OCI-LY1 (cell line): ENCODE results near the gene MRPL41.
"Not testable (repeated sequence)": the region's sequence is repeated elsewhere in the genome, so short reads cannot be mapped to it uniquely, and the experiment has no call there.

Experiments used
- H2AFZ ChIP-seq: fragments of 200-600 bp; sonication (generic), shearing (Covaris generic); 2 replicates; pipeline ENCODE4 v1.6.0; 2014; ENCODE audit warnings: antibody characterized with exemption, mild to moderate bottlenecking, low read length
- H3F3A ChIP-seq: fragments of 200-600 bp; sonication (generic), shearing (Covaris generic); 2 replicates; pipeline ENCODE4 v1.6.0; 2014; ENCODE audit warnings: mild to moderate bottlenecking, antibody characterized with exemption, low read length, moderate library complexity; ENCODE audit not compliant: insufficient read depth
- H3K27ac ChIP-seq: fragments of 200-600 bp; sonication (generic); 2 replicates; pipeline ENCODE4 v1.5.1; 2014; ENCODE audit warnings: low read length, mixed run types, mild to moderate bottlenecking, low read depth; ENCODE audit not compliant: poor library complexity, severe bottlenecking
- H3K27me3 ChIP-seq: fragments of 200-600 bp; sonication (generic); 2 replicates; pipeline ENCODE4 v1.6.0; 2014; ENCODE audit warnings: antibody characterized with exemption, mild to moderate bottlenecking, low read length, moderate library complexity; ENCODE audit not compliant: insufficient read depth
- H3K36me3 ChIP-seq: fragments of 200-600 bp; sonication (generic); 2 replicates; pipeline ENCODE4 v1.6.1; 2014; ENCODE audit warnings: mild to moderate bottlenecking, antibody characterized with exemption, low read length, moderate library complexity, mixed read lengths; ENCODE audit not compliant: insufficient read depth
- H3K4me1 ChIP-seq: fragments of 200-600 bp; sonication (generic); 2 replicates; pipeline ENCODE4 v1.5.1; 2014; ENCODE audit warnings: mild to moderate bottlenecking, low read length, moderate library complexity; ENCODE audit not compliant: insufficient read depth, severe bottlenecking
- H3K4me2 ChIP-seq: fragments of 200-600 bp; sonication (generic), shearing (Covaris generic); 2 replicates; pipeline ENCODE4 v1.6.1; 2014; ENCODE audit warnings: low read length
- H3K4me3 ChIP-seq: fragments of 200-600 bp; sonication (generic); 2 replicates; pipeline ENCODE4 v1.5.1; 2014; ENCODE audit warnings: low read length, low read depth, mild to moderate bottlenecking, mixed read lengths; ENCODE audit not compliant: poor library complexity, severe bottlenecking
- H3K79me2 ChIP-seq: fragments of 200-600 bp; shearing (Covaris generic); 2 replicates; pipeline ENCODE4 v1.6.1; 2016; ENCODE audit warnings: mixed run types, low read length, mixed read lengths; ENCODE audit not compliant: insufficient read depth
- H3K9ac ChIP-seq: fragments of 200-600 bp; sonication (generic), shearing (Covaris generic); 2 replicates; pipeline ENCODE4 v1.6.1; 2014; ENCODE audit warnings: mild to moderate bottlenecking, low read length, mixed read lengths
- H3K9me2 ChIP-seq: fragments of 200-600 bp; sonication (generic), shearing (Covaris generic); 2 replicates; pipeline ENCODE4 v1.6.1; 2014; ENCODE audit warnings: low read depth, mild to moderate bottlenecking, low read length, mixed read lengths
- H3K9me3 ChIP-seq: fragments of 200-600 bp; shearing (Covaris generic); 2 replicates; pipeline ENCODE4 v1.6.1; 2014; ENCODE audit warnings: low read length, mixed read lengths
- H4K20me1 ChIP-seq: fragments of 200-600 bp; sonication (generic), shearing (Covaris generic); 2 replicates; pipeline ENCODE4 v1.6.0; 2016; ENCODE audit warnings: mild to moderate bottlenecking, low read length; ENCODE audit not compliant: insufficient read depth
- CTCF ChIP-seq: fragments of 200-600 bp; sonication (generic), shearing (Covaris generic); IDR thresholded peaks from 2 replicates; pipeline ENCODE4 v1.5.1; 2017; ENCODE audit warnings: mild to moderate bottlenecking, antibody characterized with exemption, low read length, moderate library complexity, mixed read lengths
- EZH2 ChIP-seq: fragments of 200-600 bp; sonication (generic), shearing (Covaris generic); IDR thresholded peaks from 2 replicates; pipeline ENCODE4 v1.8.0; 2017; ENCODE audit warnings: borderline replicate concordance, mixed run types, mild to moderate bottlenecking, antibody characterized with exemption, low read length, moderate library complexity, mixed read lengths

The MRPL41 gene

DNA sequence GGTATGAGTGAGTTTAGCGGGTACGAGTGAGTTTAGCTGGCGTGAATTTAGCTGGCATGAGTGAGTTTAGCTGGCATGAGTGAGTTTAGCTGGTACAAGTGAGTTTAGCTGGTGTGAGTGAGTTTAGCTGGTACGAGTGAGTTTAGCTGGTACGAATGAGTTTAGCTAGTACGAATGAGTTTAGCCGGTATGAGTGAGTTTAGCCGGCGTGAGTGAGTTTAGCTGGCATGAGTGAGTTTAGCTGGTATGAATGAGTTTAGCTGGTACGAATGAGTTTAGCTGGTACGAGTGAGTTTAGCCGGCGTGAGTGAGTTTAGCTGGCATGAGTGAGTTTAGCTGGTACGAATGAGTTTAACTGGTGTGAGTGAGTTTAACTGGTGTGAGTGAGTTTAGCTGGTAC lies 42.5 kb upstream of the MRPL41 start:
- no peaks in the 10 kb centered on the region for H3K79me2 ChIP-seq
- no peaks in the 10 kb centered on the region for H3K4me1 ChIP-seq
- no peak overlapping the region for H3K4me2 ChIP-seq
- H3K9me3 ChIP-seq = no peaks in the 10 kb centered on the region
- H3K9me2 ChIP-seq = no peaks in the 10 kb centered on the region
- TF ChIP-seq EZH2 (no peak), CTCF (no peak)
- H3F3A ChIP-seq = no peaks in the 10 kb centered on the region
- no peaks in the 10 kb centered on the region for H4K20me1 ChIP-seq
- no peak overlapping the region for H3K9ac ChIP-seq
- H3K27ac ChIP-seq = no peak overlapping the region
- H2AFZ ChIP-seq = no peak overlapping the region
- H3K36me3 ChIP-seq = no peaks in the 10 kb centered on the region
- H3K4me3 ChIP-seq = no peak overlapping the region
- H3K27me3 ChIP-seq = no peaks in the 10 kb centered on the region

GRCh38 chr9:137511126-137511525 lies 40.6 kb upstream of the MRPL41 start:
- not testable (repeated sequence) for H3K27me3 ChIP-seq, H3K36me3 ChIP-seq, H3F3A ChIP-seq, H3K27ac ChIP-seq, H4K20me1 ChIP-seq, H3K4me1 ChIP-seq, H3K9me2 ChIP-seq, H2AFZ ChIP-seq, H3K4me3 ChIP-seq, H3K4me2 ChIP-seq, H3K9ac ChIP-seq, H3K9me3 ChIP-seq, H3K79me2 ChIP-seq

DNA sequence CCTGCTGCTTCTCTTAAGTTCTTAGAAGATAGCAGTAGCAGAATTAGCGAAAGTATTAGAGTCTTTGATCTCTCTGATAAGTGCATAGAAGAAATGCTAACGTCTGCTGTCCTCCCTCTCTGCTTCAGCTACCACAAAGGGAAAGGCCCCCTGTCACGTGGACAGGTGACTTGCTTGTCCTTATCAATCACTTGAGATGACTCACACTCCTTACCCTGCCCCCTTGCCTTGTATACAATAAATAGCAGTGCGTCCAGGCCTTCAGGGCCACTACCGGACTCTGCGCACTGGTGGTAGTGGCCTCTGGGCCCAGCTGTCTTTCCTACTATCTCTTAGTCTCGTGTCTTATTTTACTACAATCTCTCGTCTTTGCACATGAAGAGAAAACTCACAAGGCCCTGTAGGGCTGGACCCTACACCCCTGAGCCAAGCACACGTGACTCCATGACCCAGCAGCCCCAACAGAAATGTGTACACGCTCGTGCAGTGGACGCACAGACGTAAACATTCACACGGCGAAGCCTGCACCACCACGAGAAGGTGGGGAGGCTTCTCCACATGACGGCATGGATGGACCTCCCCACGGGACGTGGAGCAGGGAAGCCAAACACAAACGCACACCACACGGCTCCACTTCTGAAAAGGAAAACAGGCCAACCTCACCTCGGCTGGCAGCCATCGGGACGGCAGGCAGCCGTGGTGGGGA lies 39.8 kb upstream of the MRPL41 start:
- Histone ChIP-seq H3K4me2 (no peak overlapping the region), H3K9me2 (no peaks in the 10 kb centered on the region), H3K4me1 (no peaks in the 10 kb centered on the region), H2AFZ (no peak overlapping the region), H3F3A (no peaks in the 10 kb centered on the region), H3K9me3 (no peaks in the 10 kb centered on the region), H3K9ac (no peak overlapping the region), H3K27me3 (no peaks in the 10 kb centered on the region), H3K36me3 (no peaks in the 10 kb centered on the region), H3K27ac (no peak overlapping the region), H3K4me3 (no peak overlapping the region), H3K79me2 (no peaks in the 10 kb centered on the region), H4K20me1 (no peaks in the 10 kb centered on the region)
- TF ChIP-seq EZH2 (no peak), CTCF (no peak)

GRCh38 chr9:137513136-137513535 lies 38.5 kb upstream of the MRPL41 start:
- H3K4me2 ChIP-seq, H3K36me3 ChIP-seq, H3K79me2 ChIP-seq, H3K27ac ChIP-seq, H3K4me3 ChIP-seq, H3K4me1 ChIP-seq, H3K9me2 ChIP-seq, H3K9ac ChIP-seq, H3K27me3 ChIP-seq, H4K20me1 ChIP-seq, H2AFZ ChIP-seq, H3K9me3 ChIP-seq, H3F3A ChIP-seq: not testable (repeated sequence)

DNA sequence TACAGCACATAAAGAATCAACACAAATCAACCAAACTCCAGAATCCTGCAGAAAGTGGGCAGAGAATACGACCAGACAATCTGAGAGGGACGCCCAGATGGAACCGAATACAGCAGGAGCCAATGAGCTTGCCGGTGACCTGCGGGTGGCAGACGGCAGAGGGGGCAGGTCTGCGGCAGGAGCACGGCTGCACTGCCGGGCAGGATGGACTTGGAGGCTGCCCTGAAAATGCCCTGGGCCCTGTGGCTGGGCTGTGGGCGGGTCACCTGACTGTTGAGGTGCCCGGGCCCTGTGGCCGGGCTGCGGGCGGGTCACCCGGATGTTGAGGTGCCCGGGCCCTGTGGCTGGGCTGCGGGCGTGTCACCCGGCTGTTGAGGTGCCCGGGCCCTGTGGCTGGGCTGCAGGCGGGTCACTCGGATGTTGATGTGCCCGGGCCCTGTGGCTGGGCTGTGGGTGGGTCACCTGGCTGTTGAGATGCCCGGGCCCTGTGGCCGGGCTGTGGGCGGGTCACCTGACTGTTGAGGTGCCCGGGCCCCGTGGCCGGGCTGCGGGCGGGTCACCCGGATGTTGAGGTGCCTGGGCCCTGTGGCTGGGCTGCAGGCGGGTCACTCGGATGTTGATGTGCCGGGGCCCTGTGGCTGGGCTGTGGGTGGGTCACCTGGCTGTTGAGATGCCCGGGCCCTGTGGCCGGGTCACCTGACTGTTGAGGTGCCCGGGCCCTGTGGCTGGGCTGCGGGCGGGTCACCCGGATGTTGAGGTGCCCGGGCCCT lies 37.7 kb upstream of the MRPL41 start:
- H3F3A ChIP-seq, H3K27ac ChIP-seq, H3K4me2 ChIP-seq, H3K9ac ChIP-seq, H3K9me3 ChIP-seq, H3K9me2 ChIP-seq, H3K27me3 ChIP-seq, H3K4me1 ChIP-seq, H3K4me3 ChIP-seq, H2AFZ ChIP-seq, H4K20me1 ChIP-seq, H3K36me3 ChIP-seq, H3K79me2 ChIP-seq: not testable (repeated sequence)
